HEK293T (cell line): ENCODE data around the gene EGFR.

Experiments used
- ARNT ChIP-seq: fragments of 450-650 bp; IDR thresholded peaks from 2 replicates; pipeline ENCODE4 v1.6.1; 2017; ENCODE audit warnings: mild to moderate bottlenecking
- BHLHE40 ChIP-seq: fragments of 450-650 bp; IDR thresholded peaks from 2 replicates; pipeline ENCODE4 v1.6.1; 2016; ENCODE audit warnings: mild to moderate bottlenecking, moderate library complexity, borderline replicate concordance
- CTBP1 ChIP-seq: fragments of 450-650 bp; IDR thresholded peaks from 2 replicates; pipeline ENCODE4 v1.6.1; 2016; ENCODE audit warnings: borderline replicate concordance
- FOXK2 ChIP-seq: fragments of 450-650 bp; IDR thresholded peaks from 2 replicates; pipeline ENCODE4 v1.6.1; 2016; ENCODE audit warnings: mild to moderate bottlenecking
- FOXM1 ChIP-seq: fragments of 450-650 bp; IDR thresholded peaks from 2 replicates; pipeline ENCODE4 v1.6.1; 2017; ENCODE audit warnings: mild to moderate bottlenecking, borderline replicate concordance
- HDGF ChIP-seq: fragments of 450-650 bp; IDR thresholded peaks from 2 replicates; pipeline ENCODE4 v1.6.1; 2017; ENCODE audit warnings: antibody characterized with exemption, borderline replicate concordance
- LEF1 ChIP-seq: fragments of 450-650 bp; IDR thresholded peaks from 2 replicates; pipeline ENCODE4 v1.6.1; 2017; ENCODE audit warnings: mild to moderate bottlenecking, borderline replicate concordance
- NFRKB ChIP-seq: fragments of 450-650 bp; IDR thresholded peaks from 2 replicates; pipeline ENCODE4 v1.6.1; 2016; ENCODE audit warnings: mild to moderate bottlenecking, moderate library complexity
- SP1 ChIP-seq: fragments of 450-650 bp; IDR thresholded peaks from 2 replicates; pipeline ENCODE4 v1.6.1; 2017
- TARDBP ChIP-seq: fragments of 450-650 bp; IDR thresholded peaks from 2 replicates; pipeline ENCODE4 v1.6.1; 2016

- TF ChIP-seq LEF1, result no peak
- TF ChIP-seq FOXM1, result no peak
- TF ChIP-seq CTBP1, result no peak
- TF ChIP-seq SP1, result no peak
- TF ChIP-seq BHLHE40, result no peak
- TF ChIP-seq NFRKB, result no peak
- no peak for TF ChIP-seq ARNT
- TF ChIP-seq HDGF, result no peak
- TF ChIP-seq TARDBP, result no peak
- no peak for TF ChIP-seq FOXK2
These were observed 69.8 kb downstream of the EGFR start for GRCh38 chr7:55088620-55089019.
